IPS-15b (cell line): ENCODE measurements around the gene MPL.

ENCODE experiments used
- H3K27me3 ChIP-seq: one replicate; pipeline ENCODE4 v1.6.1; 2013; ENCODE audit warnings: low read length; ENCODE audit not compliant: control insufficient read depth, insufficient read depth
- H3K36me3 ChIP-seq: one replicate; pipeline ENCODE4 v1.6.1; 2013; ENCODE audit warnings: low read length; ENCODE audit not compliant: control insufficient read depth, insufficient read depth
- H3K4me1 ChIP-seq: one replicate; pipeline ENCODE4 v1.6.1; 2013; ENCODE audit warnings: mild to moderate bottlenecking, low read length; ENCODE audit not compliant: control insufficient read depth, insufficient read depth
- H3K4me3 ChIP-seq: one replicate; pipeline ENCODE4 v1.5.1; 2013; ENCODE audit warnings: low read depth, low read length
- H3K9ac ChIP-seq: one replicate; pipeline ENCODE4 v1.6.1; 2013; ENCODE audit warnings: low read depth, mild to moderate bottlenecking, low read length
- H3K9me3 ChIP-seq: one replicate; pipeline ENCODE4 v1.6.1; 2013; ENCODE audit warnings: mild to moderate bottlenecking, low read length; ENCODE audit not compliant: control insufficient read depth, insufficient read depth

MPL gene

DNA sequence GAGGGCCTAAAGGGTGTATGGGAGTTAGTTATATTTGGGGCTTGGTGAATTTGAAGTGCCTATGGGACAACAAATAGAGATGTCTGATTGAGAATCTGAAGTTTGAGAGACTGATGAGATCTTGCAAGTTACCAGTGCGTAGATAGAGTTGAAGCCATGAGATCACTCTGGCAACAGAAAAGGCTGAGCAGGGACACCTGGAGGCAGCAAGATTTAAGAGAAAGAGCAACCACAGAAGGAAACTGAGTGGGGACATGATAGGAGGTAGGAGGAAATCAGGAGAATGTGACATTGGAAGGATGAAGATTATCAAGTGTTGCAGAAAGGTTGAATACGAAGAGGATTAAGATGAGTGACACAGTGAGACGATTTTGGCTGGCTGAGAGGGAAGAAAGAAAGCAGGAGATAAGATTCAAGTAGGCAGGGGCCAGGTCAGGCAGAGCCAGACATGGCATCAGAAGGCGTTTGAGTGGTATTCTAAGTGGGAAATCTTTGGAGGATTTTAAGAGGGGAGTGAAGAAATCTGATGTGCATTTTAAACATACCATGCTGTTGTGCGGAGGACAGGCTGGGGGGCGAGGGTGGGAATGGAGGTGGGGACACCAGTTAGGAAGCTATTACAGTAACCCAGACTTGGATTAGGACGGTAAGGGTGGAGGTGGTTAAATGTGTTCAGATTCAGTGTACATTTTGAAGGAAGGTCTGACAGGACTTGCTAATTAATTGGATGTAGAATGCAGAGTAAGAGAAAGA lies 3.0 kb upstream of the MPL start:
- H3K9ac ChIP-seq, result no peak overlapping the region
- no peaks in the 10 kb centered on the region for H3K27me3 ChIP-seq
- no peaks in the 10 kb centered on the region for H3K9me3 ChIP-seq
- no peak overlapping the region for H3K4me3 ChIP-seq
- H3K36me3 ChIP-seq, result no peaks in the 10 kb centered on the region
- peaks cover 3% of the 10 kb centered on the region for H3K4me1 ChIP-seq

DNA sequence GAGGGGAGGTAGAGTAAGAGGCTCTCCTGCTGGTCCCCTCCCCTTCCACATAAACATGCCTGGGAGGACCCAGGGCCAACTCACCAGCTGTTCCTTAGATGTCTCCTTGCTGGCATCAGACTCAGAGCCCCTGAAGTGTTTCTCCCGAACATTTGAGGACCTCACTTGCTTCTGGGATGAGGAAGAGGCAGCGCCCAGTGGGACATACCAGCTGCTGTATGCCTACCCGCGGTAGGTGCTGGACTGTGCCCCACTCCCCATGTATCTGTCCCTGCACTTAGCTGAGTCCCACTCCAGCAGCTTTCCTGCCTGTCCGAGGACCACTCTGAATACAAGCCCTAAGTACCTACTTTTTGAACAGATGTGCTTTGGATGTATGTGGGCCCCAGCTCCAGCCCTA lies 383 bp downstream of the MPL start:
- Histone ChIP-seq H3K27me3 (no peaks in the 10 kb centered on the region), H3K9me3 (no peaks in the 10 kb centered on the region), H3K4me3 (no peak overlapping the region), H3K9ac (no peak overlapping the region), H3K4me1 (no peaks in the 10 kb centered on the region), H3K36me3 (no peaks in the 10 kb centered on the region)

DNA sequence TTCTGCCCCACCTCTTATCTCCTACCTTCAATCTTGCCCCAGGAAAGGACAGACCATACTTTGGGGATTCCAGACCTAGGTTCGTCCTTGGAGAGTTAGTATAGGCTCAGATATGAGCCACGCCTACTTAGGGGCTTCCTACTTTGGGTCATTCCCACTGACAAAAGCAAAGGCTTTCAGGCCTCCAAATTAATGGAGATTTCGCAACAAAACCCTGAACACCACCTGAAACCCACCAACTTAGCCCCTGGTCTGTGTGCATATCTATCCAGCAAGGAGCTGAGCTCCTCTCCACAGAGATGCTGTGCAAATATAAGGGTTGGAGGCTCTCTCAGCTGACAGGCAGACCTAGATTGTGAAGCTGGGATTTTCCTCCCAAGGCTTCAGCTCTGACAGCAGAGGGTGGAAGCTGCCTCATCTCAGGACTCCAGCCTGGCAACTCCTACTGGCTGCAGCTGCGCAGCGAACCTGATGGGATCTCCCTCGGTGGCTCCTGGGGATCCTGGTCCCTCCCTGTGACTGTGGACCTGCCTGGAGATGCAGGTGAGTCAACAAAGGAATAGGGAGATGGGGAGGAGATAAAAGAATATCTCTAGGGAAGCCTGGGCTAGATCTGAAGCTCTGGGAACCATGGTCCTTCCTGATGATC lies 2.1 kb downstream of the MPL start:
- H3K36me3 ChIP-seq, result no peaks in the 10 kb centered on the region
- H3K4me3 ChIP-seq, result no peak overlapping the region
- no peaks in the 10 kb centered on the region for H3K27me3 ChIP-seq
- no peaks in the 10 kb centered on the region for H3K9me3 ChIP-seq
- H3K4me1 ChIP-seq, result no peaks in the 10 kb centered on the region
- no peak overlapping the region for H3K9ac ChIP-seq

DNA sequence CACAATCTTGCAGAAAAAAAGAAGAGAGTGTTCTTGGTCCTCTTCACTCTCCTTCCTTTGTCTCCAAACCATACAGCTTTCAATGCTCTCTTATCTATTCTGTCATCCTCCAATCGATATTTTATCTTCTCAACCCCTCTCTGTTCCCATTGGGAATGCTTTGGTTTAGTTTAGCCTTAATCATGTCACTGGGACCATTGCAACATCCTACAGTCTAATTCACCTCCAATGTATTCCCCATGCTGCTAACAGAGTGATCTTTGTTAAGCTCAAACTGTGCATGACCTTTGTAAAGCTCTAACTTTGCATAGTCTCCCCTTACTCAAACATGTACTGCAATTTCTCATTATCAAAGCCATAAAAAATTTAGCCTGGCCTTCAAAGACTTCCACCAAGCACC lies 2.9 kb downstream of the MPL start:
- Histone ChIP-seq H3K4me3 (no peak overlapping the region), H3K9me3 (no peaks in the 10 kb centered on the region), H3K27me3 (no peaks in the 10 kb centered on the region), H3K36me3 (no peaks in the 10 kb centered on the region), H3K4me1 (no peaks in the 10 kb centered on the region), H3K9ac (no peak overlapping the region)

DNA sequence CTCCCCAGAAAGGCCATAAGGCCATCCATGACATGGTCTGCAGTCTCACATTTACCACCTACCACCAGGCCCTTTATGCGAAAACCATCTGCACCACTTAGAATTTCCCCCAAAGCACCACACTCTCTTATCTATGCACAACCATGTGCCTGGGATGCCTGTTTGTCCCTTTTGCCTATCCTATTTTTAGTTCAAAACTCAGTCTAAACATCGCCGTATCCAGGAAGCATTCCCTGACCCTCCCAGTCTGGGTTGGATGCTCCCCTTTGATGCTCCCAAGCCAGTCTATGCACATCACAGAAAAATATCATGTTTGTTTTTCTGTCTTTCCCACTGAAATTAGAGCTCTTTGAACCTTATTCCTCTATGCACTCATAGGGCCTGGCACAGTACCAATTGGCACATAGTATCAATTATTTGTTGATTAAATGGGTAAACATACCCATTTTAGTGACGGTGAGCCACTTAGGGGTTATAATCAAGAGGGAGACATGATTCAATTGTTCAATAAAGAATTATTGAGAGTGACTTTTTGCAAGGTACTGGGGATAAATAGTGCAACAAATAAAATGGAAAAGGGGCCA lies 6.7 kb downstream of the MPL start:
- no peaks in the 10 kb centered on the region for H3K9me3 ChIP-seq
- no peak overlapping the region for H3K4me3 ChIP-seq
- H3K4me1 ChIP-seq, result peaks cover 2% of the 10 kb centered on the region
- H3K27me3 ChIP-seq, result peaks cover 21% of the 10 kb centered on the region
- H3K9ac ChIP-seq, result no peak overlapping the region
- H3K36me3 ChIP-seq, result no peaks in the 10 kb centered on the region

DNA sequence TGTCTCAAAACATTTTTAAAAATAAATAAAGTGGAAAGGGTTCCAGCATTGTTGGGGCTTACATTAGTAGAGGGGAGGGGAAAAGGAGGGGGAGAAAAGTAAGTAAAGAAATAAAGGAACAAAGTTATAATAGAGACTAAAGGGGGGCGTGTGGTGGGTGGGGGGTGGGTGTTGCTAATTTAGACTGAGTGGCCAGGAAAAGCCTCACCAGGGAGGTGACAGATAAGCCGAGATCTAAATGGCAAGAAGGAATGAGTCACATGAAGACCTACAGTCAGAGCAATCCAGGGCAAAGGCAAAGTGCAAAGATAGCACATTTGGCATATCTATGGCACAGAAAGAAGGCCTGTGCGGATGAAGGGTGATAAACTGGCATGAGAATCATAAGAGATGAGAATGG lies 7.5 kb downstream of the MPL start:
- Histone ChIP-seq H3K9ac (no peak overlapping the region), H3K27me3 (peaks cover 21% of the 10 kb centered on the region), H3K36me3 (no peaks in the 10 kb centered on the region), H3K4me3 (no peak overlapping the region), H3K9me3 (no peaks in the 10 kb centered on the region), H3K4me1 (peaks cover 7% of the 10 kb centered on the region)

DNA sequence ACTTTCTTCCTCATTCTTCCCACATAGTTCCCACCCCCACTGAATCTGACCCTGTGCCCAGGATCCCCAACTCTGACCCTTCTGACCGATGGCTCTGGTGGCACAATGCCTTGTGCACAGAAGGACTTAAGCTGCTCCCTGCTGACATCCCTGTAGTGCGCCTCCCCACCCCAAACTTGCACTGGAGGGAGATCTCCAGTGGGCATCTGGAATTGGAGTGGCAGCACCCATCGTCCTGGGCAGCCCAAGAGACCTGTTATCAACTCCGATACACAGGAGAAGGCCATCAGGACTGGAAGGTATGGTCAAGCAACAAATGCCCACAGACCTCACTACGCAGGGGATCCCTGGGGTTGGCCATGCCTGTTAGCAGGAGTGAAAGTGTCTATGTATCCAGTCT lies 9.0 kb downstream of the MPL start:
- Histone ChIP-seq H3K9ac (no peak overlapping the region), H3K9me3 (no peaks in the 10 kb centered on the region), H3K36me3 (no peaks in the 10 kb centered on the region), H3K4me3 (no peak overlapping the region), H3K27me3 (peaks cover 21% of the 10 kb centered on the region), H3K4me1 (peaks cover 10% of the 10 kb centered on the region)

DNA sequence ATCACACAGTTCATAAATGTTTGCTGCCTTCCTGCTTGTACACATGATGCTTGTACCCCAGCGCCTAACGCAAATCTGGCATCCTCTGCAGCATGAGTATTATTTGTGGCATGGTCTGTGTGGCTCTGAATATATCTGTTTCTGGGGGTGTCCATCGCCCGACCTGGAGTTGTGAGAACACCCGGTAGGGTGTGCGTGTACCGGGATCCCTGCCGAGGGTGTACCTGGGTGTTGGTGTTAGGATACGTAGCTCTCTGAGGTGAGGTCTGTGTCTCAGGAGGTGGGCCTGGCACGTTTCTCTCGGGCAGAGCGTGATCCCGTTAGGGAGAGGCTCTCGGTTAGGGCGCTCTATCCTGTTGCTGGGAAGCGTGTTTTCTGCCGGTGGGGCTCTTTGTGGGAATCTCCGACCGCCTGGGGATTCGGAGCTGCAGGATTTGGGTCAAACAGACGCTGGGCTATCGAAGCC lies 10.8 kb downstream of the MPL start:
- peaks cover 10% of the 10 kb centered on the region for H3K4me1 ChIP-seq
- peak overlapping the region; percentile 65 for H3K9ac ChIP-seq
- peak overlapping the region; percentile 95 for H3K4me3 ChIP-seq
- no peaks in the 10 kb centered on the region for H3K9me3 ChIP-seq
- H3K27me3 ChIP-seq, result peaks cover 21% of the 10 kb centered on the region
- no peaks in the 10 kb centered on the region for H3K36me3 ChIP-seq

DNA sequence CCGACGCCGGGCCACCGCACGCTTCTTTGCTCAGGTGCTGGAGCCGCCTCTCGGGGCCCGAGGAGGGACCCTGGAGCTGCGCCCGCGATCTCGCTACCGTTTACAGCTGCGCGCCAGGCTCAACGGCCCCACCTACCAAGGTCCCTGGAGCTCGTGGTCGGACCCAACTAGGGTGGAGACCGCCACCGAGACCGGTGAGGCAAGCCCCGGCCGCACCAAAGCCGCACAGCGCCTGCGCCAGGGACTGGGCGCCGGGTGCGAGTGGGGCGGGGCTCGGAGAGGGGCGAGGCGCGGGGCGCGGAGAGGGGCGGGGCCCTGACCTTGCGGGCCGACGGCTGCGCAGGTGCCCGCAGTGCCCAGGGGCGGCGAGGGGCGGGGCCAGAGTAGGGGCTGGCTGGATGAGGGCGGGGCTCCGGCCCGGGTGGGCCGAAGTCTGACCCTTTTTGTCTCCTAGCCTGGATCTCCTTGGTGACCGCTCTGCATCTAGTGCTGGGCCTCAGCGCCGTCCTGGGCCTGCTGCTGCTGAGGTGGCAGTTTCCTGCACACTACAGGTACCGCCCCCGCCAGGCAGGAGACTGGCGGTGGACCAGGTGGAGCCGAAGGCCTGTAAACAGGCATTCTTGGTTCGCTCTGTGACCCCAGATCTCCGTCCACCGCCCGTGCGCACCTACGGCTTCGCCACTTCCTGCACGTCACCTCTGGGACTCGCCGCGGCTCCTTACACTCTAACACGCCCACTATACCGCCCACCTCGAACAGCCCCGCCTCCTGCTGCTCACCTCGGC lies 11.4 kb downstream of the MPL start:
- Histone ChIP-seq H3K9ac (peak overlapping the region; percentile 92), H3K9me3 (no peaks in the 10 kb centered on the region), H3K27me3 (peaks cover 21% of the 10 kb centered on the region), H3K4me1 (peaks cover 10% of the 10 kb centered on the region), H3K4me3 (peak overlapping the region; percentile 95), H3K36me3 (no peaks in the 10 kb centered on the region)

DNA sequence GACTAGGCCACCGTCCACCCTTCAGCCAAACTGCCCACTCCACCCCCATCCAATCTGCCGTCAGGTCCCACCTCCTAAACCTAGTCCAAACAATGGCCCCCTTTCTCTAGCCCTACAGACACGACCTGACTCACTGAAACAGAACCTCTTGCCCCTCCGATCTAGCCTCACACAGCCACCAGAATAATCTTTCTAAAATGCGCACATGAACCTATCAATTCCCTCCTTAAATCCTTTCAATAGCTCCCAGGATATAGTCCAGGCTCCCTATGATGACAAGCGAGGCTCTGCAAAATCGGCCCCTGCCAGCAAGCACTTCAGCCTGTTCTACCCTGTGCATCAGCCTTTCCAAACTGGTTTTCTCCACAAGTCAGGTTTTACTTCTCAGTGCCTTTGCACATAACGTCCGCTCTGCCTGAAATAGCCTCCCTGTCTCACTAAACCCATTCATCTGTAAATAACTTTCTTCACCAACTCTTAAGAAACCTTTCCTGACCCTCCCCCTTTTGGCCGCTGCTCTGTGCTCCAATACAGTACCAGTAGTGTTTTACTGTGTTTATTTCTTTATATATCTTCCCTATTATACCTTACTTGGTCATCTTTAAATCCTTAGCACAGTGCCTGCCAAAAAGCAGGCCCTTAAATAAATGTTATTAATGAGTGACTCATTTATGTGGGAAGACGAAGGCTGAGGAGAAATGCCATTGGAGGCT lies 12.1 kb downstream of the MPL start:
- H3K4me1 ChIP-seq, result peaks cover 10% of the 10 kb centered on the region
- no peaks in the 10 kb centered on the region for H3K36me3 ChIP-seq
- peak overlapping the region; percentile 85 for H3K9ac ChIP-seq
- peaks cover 21% of the 10 kb centered on the region for H3K27me3 ChIP-seq
- H3K4me3 ChIP-seq, result peak overlapping the region; percentile 95
- H3K9me3 ChIP-seq, result no peaks in the 10 kb centered on the region

DNA sequence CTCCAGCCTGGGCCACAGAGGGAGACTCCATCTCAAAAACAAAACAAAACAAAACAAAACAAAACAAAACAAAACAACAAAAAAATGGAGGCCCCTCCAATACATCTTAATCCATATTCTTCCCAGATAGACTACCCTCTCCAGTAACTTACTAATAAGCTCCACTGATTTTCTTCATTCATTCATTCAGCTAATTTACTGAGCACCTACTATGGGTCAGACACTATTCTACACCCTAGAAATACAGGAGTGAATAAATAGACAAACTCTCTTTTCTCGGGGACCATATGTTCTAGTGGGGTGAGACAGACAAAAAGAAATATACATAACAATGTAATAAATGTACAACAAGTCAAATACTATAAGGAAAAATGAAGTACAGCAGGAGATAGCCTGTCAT lies 13.4 kb downstream of the MPL start:
- no peaks in the 10 kb centered on the region for H3K9me3 ChIP-seq
- H3K4me1 ChIP-seq, result peaks cover 10% of the 10 kb centered on the region
- no peak overlapping the region for H3K4me3 ChIP-seq
- H3K27me3 ChIP-seq, result peaks cover 21% of the 10 kb centered on the region
- H3K36me3 ChIP-seq, result no peaks in the 10 kb centered on the region
- H3K9ac ChIP-seq, result no peak overlapping the region
